ENCODE measurements around the gene AKT3.

- TF ChIP-seq CTCF (IDR thresholded peaks at IDR 0.05) (no peak), POLR2A (IDR thresholded peaks at IDR 0.05; ENCODE audit: low read length) (no peak), EP300 (IDR thresholded peaks at IDR 0.05) (no peak), GATA3 (IDR thresholded peaks at IDR 0.05; ENCODE audit: borderline replicate concordance) (no peak), ZC3H11A (IDR thresholded peaks at IDR 0.05) (no peak)
Measured at GRCh38 chr1:243489681-243490546, 360.1 kb downstream of the AKT3 start.

Measured in A549 (cell line).